ENCODE data around the gene RALGAPA1. TPM values are rescaled to one million over a fixed set of nuclear protein-coding genes. Genes with fewer than 3 reads are reported as not detected.
"Not testable (repeated sequence)": the region's sequence is repeated elsewhere in the genome, so short reads cannot be mapped to it uniquely, and the experiment has no call there.

RALGAPA1 gene
- total RNA-seq, 1 experiment from 2014 or later = 52.8 TPM

GRCh38 chr14:35632271-35632670, 176.8 kb downstream of the RALGAPA1 start:
- no peak for DNase-seq (ENCODE audit: extremely low read depth, low read depth)

GRCh38 chr14:35631071-35631805, 177.9 kb downstream of the RALGAPA1 start:
- DNase-seq (ENCODE audit: extremely low read depth, low read depth) = no peak

GRCh38 chr14:35628989-35629388, 180.1 kb downstream of the RALGAPA1 start:
- no peak for DNase-seq (ENCODE audit: extremely low read depth, low read depth)

GRCh38 chr14:35626947-35627346, 182.1 kb downstream of the RALGAPA1 start:
- not testable (repeated sequence) for DNase-seq (ENCODE audit: extremely low read depth, low read depth)

GRCh38 chr14:35621996-35622395, 187.1 kb downstream of the RALGAPA1 start:
- not testable (repeated sequence) for DNase-seq (ENCODE audit: extremely low read depth, low read depth)

GRCh38 chr14:35619998-35620397, 189.1 kb downstream of the RALGAPA1 start:
- not testable (repeated sequence) for DNase-seq (ENCODE audit: extremely low read depth, low read depth)

GRCh38 chr14:35619461-35619860, 189.6 kb downstream of the RALGAPA1 start:
- not testable (repeated sequence) for DNase-seq (ENCODE audit: extremely low read depth, low read depth)

- DNase-seq (ENCODE audit: extremely low read depth, low read depth) = no peak
Observed at GRCh38 chr14:35617500-35617899, 191.6 kb downstream of the RALGAPA1 start.

GRCh38 chr14:35607380-35607779, 201.7 kb downstream of the RALGAPA1 start:
- no peak for DNase-seq (ENCODE audit: extremely low read depth, low read depth)

- DNase-seq (ENCODE audit: extremely low read depth, low read depth) = no peak
Observed at GRCh38 chr14:35600253-35600652, 208.8 kb downstream of the RALGAPA1 start.

GRCh38 chr14:35594616-35595015, 214.5 kb downstream of the RALGAPA1 start:
- DNase-seq (ENCODE audit: extremely low read depth, low read depth) = no peak

- not testable (repeated sequence) for DNase-seq (ENCODE audit: extremely low read depth, low read depth)
Observed at GRCh38 chr14:35587373-35587772, 221.7 kb downstream of the RALGAPA1 start.

- DNase-seq (ENCODE audit: extremely low read depth, low read depth) = no peak
Observed at GRCh38 chr14:35578639-35579038, 230.5 kb downstream of the RALGAPA1 start.

GRCh38 chr14:35578135-35578534, 231.0 kb downstream of the RALGAPA1 start:
- DNase-seq (ENCODE audit: extremely low read depth, low read depth) = no peak

GRCh38 chr14:35576856-35577255, 232.2 kb downstream of the RALGAPA1 start:
- DNase-seq (ENCODE audit: extremely low read depth, low read depth) = no peak

GRCh38 chr14:35576260-35576659, 232.8 kb downstream of the RALGAPA1 start:
- DNase-seq (ENCODE audit: extremely low read depth, low read depth) = no peak

- DNase-seq (ENCODE audit: extremely low read depth, low read depth) = no peak
Observed at GRCh38 chr14:35573911-35574310, 235.2 kb downstream of the RALGAPA1 start.

- no peak for DNase-seq (ENCODE audit: extremely low read depth, low read depth)
Observed at GRCh38 chr14:35571598-35571997, 237.5 kb downstream of the RALGAPA1 start.

- no peak for DNase-seq (ENCODE audit: extremely low read depth, low read depth)
Observed at GRCh38 chr14:35565871-35566464, 243.1 kb downstream of the RALGAPA1 start.

- no peak for DNase-seq (ENCODE audit: extremely low read depth, low read depth)
Observed at GRCh38 chr14:35558680-35559079, 250.4 kb downstream of the RALGAPA1 start.

- no peak for DNase-seq (ENCODE audit: extremely low read depth, low read depth)
Observed at GRCh38 chr14:35557221-35557747, 251.8 kb downstream of the RALGAPA1 start.

GRCh38 chr14:35556548-35556947, 252.5 kb downstream of the RALGAPA1 start:
- DNase-seq (ENCODE audit: extremely low read depth, low read depth) = no peak

Measured in NCI-H460 (cell line).